Measurements from ENCODE around the gene SLC40A1.

Gene SLC40A1

GRCh38 chr2:189595417-189595816 is 14.8 kb upstream of the SLC40A1 start:
- no peak for DNase-seq

GRCh38 chr2:189594305-189594704 is 13.7 kb upstream of the SLC40A1 start:
- no peak for DNase-seq

GRCh38 chr2:189593115-189593514 is 12.5 kb upstream of the SLC40A1 start:
- no peak for DNase-seq

GRCh38 chr2:189592353-189592984 is 11.9 kb upstream of the SLC40A1 start:
- peak in 1 of 5 experiments; percentile 32 for DNase-seq

- no peak for DNase-seq
Observed at GRCh38 chr2:189587780-189588179, 7.2 kb upstream of the SLC40A1 start.

GRCh38 chr2:189585226-189585756 is 4.7 kb upstream of the SLC40A1 start:
- no peak for DNase-seq

- DNase-seq, result no peak
Observed at GRCh38 chr2:189584686-189585085, 4.1 kb upstream of the SLC40A1 start.

- DNase-seq, result no peak
Observed at GRCh38 chr2:189583227-189584198, 2.9 kb upstream of the SLC40A1 start.

GRCh38 chr2:189582809-189583192 is 2.2 kb upstream of the SLC40A1 start:
- DNase-seq, result no peak

GRCh38 chr2:189582140-189582808 is 1.7 kb upstream of the SLC40A1 start:
- DNase-seq, result no peak

GRCh38 chr2:189581354-189582139 is 961 bp upstream of the SLC40A1 start:
- peak in 1 of 5 experiments; percentile 34 for DNase-seq

GRCh38 chr2:189580241-189580651 is 340 bp downstream of the SLC40A1 start:
- DNase-seq, result peak in 2 of 5 experiments; percentile 5 to 73

- DNase-seq, result no peak
Observed at GRCh38 chr2:189579585-189580186, 900 bp downstream of the SLC40A1 start.

- no peak for DNase-seq
Observed at GRCh38 chr2:189578272-189578950, 2.2 kb downstream of the SLC40A1 start.

- DNase-seq, result no peak
Observed at GRCh38 chr2:189577121-189577520, 3.5 kb downstream of the SLC40A1 start.

- no peak for DNase-seq
Observed at GRCh38 chr2:189576396-189576795, 4.2 kb downstream of the SLC40A1 start.

- DNase-seq, result peak in 1 of 5 experiments; percentile 27
Observed at GRCh38 chr2:189574793-189575475, 5.7 kb downstream of the SLC40A1 start.

GRCh38 chr2:189570570-189571031 is 10.0 kb downstream of the SLC40A1 start:
- peak in 1 of 5 experiments; percentile 22 for DNase-seq

- DNase-seq, result no peak
Observed at GRCh38 chr2:189569295-189569910, 11.2 kb downstream of the SLC40A1 start.

GRCh38 chr2:189566046-189566445 is 14.5 kb downstream of the SLC40A1 start:
- DNase-seq, result no peak

All from T-helper 2 cell (primary cell).